ENCODE measurements around the gene SLC66A1. TPM values are rescaled to one million over a fixed set of nuclear protein-coding genes. Genes with fewer than 3 reads are reported as not detected.

Gene SLC66A1
- total RNA-seq, 1 experiment from 2014 or later = 22.5 TPM

DNA sequence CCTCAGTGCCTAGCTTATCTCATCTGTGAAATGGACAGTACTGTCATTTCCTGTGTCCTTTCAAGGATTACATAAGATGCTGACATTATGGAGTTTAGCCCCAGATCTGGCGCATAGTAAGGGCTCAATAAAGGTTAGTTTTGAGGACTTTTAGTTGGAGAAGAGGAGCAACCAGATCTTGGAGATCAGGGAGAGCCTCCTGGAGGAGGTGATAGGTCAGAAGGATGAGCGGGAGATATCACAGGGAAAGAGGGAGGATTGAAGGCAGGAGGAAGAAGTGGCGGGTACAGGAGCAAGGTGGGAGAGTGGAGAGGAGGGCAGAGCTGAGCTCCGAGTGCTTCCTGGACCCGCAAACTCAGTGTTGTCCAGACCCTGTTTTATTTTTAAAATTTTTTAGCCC, 17.5 kb downstream of the SLC66A1 start:
- no peaks in the 10 kb centered on the region for H3K79me2 ChIP-seq (ENCODE audit: insufficient read depth, low read length)
- peak overlapping the region in 1 of 3 experiments; percentile 46; a peak in 2 of 7 replicates for H3K27ac Mint-ChIP-seq
- no peak overlapping the region for H2AK5ac ChIP-seq (ENCODE audit: insufficient read length, low read length)

More for the DNA sequence above, 17.5 kb downstream of the SLC66A1 start:
- no peak overlapping the region for H4K5ac ChIP-seq (ENCODE audit: insufficient read length, low read depth, low read length)
- H3K56ac ChIP-seq (ENCODE audit: insufficient read length, low read depth, low read length) = no peak overlapping the region
- H3K4me2 ChIP-seq (ENCODE audit: insufficient read depth, insufficient read length, low read length) = no peak overlapping the region
- H3K27me3 Mint-ChIP-seq (ENCODE audit: low read depth) = no peaks in the 10 kb centered on the region; the same call in 1 of the 2 replicates
- no peak overlapping the region for H2BK12ac ChIP-seq (ENCODE audit: insufficient read length, low read depth, low read length)
- no peak overlapping the region for H2BK5ac ChIP-seq (ENCODE audit: insufficient read length, low read length)
- H3T11ph ChIP-seq (ENCODE audit: low read length) = no peak overlapping the region
- no peak overlapping the region for H3K4ac ChIP-seq (ENCODE audit: low read depth, low read length)
- H3K27ac ChIP-seq (ENCODE audit: insufficient read length, low read depth, low read length) = no peak overlapping the region
- peaks cover 10 to 20% (median 12%) of the 10 kb centered on the region in 3 experiments; a peak in 6 of 7 replicates for H3K36me3 Mint-ChIP-seq (ENCODE audit: insufficient read depth in 1 of 3, low read depth in 3 of 3)
- no peak overlapping the region for H3K4me3 Mint-ChIP-seq
- no peak overlapping the region for H2BK120ac ChIP-seq (ENCODE audit: low read depth, low read length, poor library complexity, severe bottlenecking)
- TF ChIP-seq, protein P1, sequence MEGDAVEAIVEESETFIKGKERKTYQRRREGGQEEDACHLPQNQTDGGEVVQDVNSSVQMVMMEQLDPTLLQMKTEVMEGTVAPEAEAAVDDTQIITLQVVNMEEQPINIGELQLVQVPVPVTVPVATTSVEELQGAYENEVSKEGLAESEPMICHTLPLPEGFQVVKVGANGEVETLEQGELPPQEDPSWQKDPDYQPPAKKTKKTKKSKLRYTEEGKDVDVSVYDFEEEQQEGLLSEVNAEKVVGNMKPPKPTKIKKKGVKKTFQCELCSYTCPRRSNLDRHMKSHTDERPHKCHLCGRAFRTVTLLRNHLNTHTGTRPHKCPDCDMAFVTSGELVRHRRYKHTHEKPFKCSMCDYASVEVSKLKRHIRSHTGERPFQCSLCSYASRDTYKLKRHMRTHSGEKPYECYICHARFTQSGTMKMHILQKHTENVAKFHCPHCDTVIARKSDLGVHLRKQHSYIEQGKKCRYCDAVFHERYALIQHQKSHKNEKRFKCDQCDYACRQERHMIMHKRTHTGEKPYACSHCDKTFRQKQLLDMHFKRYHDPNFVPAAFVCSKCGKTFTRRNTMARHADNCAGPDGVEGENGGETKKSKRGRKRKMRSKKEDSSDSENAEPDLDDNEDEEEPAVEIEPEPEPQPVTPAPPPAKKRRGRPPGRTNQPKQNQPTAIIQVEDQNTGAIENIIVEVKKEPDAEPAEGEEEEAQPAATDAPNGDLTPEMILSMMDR (conservative IDR thresholded peaks at IDR 0.05) = no peak
- no peak overlapping the region for H3K23ac ChIP-seq (ENCODE audit: insufficient read length, low read depth, low read length)
- no peak overlapping the region for H3K18ac ChIP-seq (ENCODE audit: insufficient read length, low read depth, low read length)
- no peaks in the 10 kb centered on the region for H3K79me1 ChIP-seq (ENCODE audit: insufficient read depth, low read depth, low read length, poor library complexity, severe bottlenecking)
- no peaks in the 10 kb centered on the region for H3K9me3 Mint-ChIP-seq
- no peak overlapping the region for H2AFZ ChIP-seq (ENCODE audit: low read length)
- H2BK20ac ChIP-seq (ENCODE audit: low read depth, low read length, poor library complexity, severe bottlenecking) = no peak overlapping the region
- H3K23me2 ChIP-seq (ENCODE audit: insufficient read length, low read depth, low read length, poor library complexity, severe bottlenecking) = no peaks in the 10 kb centered on the region
- H4K91ac ChIP-seq (ENCODE audit: insufficient read length, low read depth, low read length) = no peak overlapping the region
- H3K27me3 ChIP-seq (ENCODE audit: insufficient read depth, low read length) = no peaks in the 10 kb centered on the region
- no peak overlapping the region for H3K9ac ChIP-seq (ENCODE audit: extremely low read depth, insufficient read length, low read length)
- H2BK15ac ChIP-seq (ENCODE audit: low read depth, low read length) = no peak overlapping the region
- no peak overlapping the region for H3K14ac ChIP-seq (ENCODE audit: insufficient read depth, low read length)
- WGBS (ENCODE audit: extremely low coverage, insufficient read length, low lambda C conversion rate) = no CpG with 5 or more reads among the region's 5 CpGs
- no peaks in the 10 kb centered on the region for H3K9me3 ChIP-seq (ENCODE audit: control insufficient read depth, low read depth, low read length)
- DNase-seq = no peak
- H4K20me1 ChIP-seq (ENCODE audit: control insufficient read depth, insufficient read depth, insufficient read length) = no peaks in the 10 kb centered on the region
- no peaks in the 10 kb centered on the region for H3K4me1 ChIP-seq (ENCODE audit: insufficient read depth, low read length)
- H3K4me1 Mint-ChIP-seq = no peaks in the 10 kb centered on the region
- H4K8ac ChIP-seq (replicated peaks; ENCODE audit: insufficient read length, low read depth, low read length) = no peak overlapping the region
